ENCODE data around the gene ZNF672.

ZNF672 gene

DNA sequence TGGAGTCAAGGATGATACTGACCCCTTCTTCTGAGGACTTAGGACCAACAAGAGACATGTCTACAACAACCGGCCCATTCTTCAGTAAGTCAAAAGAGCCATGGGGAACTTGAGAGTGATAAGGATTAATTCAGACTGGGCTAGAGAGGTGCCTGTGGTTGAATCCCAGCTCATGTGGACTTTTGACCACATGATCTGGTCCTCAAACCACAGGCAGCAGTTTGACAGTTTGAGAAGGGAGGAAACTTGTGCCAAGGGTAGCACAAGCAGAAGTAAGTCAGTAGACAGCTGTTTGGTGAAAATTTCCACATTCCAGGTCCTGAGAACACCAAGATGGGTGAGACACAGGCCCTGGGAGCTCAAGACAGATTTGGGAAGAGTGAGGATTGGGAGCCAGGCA is 32.1 kb upstream of the ZNF672 start:
- Histone ChIP-seq H3K4me1 (ENCODE audit: insufficient read depth, low read length) (no peaks in the 10 kb centered on the region), H3K36me3 (ENCODE audit: insufficient read depth, low read length) (no peaks in the 10 kb centered on the region), H3K4me3 (ENCODE audit: low read length) (no peak overlapping the region), H2AFZ (ENCODE audit: low read depth, low read length) (no peak overlapping the region), H3K9me3 (ENCODE audit: low read length) (no peaks in the 10 kb centered on the region), H3K27me3 (ENCODE audit: insufficient read depth, low read length) (peaks cover 5% of the 10 kb centered on the region)

DNA sequence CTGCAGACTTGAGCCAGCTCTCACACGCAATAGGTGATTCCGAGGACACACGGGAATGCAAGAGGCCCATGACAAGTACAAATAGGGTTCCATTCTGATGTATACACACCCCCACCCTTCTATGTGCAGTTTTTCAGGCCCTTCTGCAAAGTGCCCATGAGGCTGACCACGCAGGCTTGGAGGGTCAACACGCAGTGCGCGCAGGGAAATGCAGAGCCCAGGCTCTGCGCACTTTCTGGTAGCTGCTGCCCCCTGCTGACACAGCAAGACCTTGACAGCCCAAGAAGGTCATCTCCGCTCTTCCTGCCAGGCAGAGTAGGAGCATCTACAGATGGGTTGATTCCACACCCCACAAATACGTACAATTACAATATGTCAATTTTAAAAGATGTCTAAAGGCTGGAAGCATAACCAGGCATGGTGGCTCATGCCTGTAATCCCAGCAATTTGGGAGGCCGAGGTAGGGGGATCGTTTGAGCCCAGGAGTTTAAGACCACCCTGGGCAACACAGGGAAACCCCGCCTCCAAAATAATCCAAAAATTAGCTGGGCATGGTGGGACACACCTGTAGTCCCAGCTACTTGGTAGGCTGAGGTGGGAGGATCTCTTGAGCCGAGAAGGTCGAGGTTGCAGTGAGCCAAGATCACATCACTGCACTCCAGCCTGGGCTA is 30.8 kb upstream of the ZNF672 start:
- Histone ChIP-seq H3K36me3 (ENCODE audit: insufficient read depth, low read length) (peaks cover 9% of the 10 kb centered on the region), H3K4me3 (ENCODE audit: low read length) (no peak overlapping the region), H3K9me3 (ENCODE audit: low read length) (no peaks in the 10 kb centered on the region), H2AFZ (ENCODE audit: low read depth, low read length) (no peak overlapping the region), H3K27me3 (ENCODE audit: insufficient read depth, low read length) (peaks cover 4% of the 10 kb centered on the region), H3K4me1 (ENCODE audit: insufficient read depth, low read length) (no peaks in the 10 kb centered on the region)

DNA sequence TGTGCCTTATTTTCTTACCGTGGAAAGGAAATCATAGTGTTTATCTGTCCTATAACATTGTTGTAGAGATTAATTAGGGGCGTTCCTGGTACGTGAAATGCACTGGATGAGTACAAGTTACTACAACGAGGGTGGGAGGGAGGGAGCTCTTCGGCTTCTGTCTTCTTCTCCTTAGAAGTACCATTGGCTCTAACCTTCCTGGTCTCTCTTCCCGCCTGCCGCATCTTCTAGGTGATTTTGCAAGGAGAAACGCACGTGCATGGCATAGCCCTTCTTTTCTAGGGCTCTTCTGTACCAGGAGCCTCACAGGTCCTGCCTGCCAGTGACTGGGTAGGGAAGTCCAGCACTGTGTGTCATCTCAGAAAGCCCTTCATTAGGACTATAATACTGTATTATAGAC is 29.1 kb upstream of the ZNF672 start:
- H3K36me3 ChIP-seq (ENCODE audit: insufficient read depth, low read length), result peaks cover 26% of the 10 kb centered on the region
- no peak overlapping the region for H2AFZ ChIP-seq (ENCODE audit: low read depth, low read length)
- H3K4me1 ChIP-seq (ENCODE audit: insufficient read depth, low read length), result no peaks in the 10 kb centered on the region
- H3K27me3 ChIP-seq (ENCODE audit: insufficient read depth, low read length), result no peaks in the 10 kb centered on the region
- no peak overlapping the region for H3K4me3 ChIP-seq (ENCODE audit: low read length)
- no peaks in the 10 kb centered on the region for H3K9me3 ChIP-seq (ENCODE audit: low read length)

DNA sequence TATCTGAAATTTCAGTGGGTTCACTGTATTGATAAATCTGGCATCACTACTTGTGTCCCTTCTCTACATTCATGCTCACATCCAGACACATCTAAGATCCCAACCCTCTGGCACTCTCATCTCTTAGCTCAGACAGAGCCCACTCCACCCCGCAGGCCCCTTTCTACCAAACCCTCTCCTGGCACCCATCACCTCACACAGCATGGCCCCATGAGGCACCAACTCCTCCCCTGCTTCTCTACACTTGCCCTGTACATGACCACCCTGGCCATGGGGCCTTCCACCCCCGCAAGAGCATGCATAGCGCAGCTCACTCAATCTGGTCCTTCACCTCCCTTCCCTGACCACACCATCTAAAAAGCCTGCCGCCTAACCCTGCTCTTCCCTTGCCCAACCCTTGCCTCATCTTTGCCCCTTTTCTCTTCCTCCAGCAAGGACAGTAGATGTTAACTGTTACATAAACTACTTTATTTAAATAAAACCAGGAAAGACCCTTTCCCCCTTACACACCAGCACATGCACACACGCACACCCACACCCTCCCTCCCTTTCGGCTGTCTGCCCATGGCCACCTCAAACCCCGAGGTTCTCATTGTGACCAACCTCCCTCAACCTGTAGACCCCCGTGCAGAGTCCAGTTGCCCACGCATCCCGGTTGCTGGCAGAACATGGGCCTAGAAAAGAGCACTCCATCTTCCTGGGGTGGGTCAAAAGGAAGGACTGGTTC is 27.9 kb upstream of the ZNF672 start:
- H3K4me1 ChIP-seq (ENCODE audit: insufficient read depth, low read length), result no peaks in the 10 kb centered on the region
- H3K27me3 ChIP-seq (ENCODE audit: insufficient read depth, low read length), result no peaks in the 10 kb centered on the region
- no peak overlapping the region for H3K4me3 ChIP-seq (ENCODE audit: low read length)
- H2AFZ ChIP-seq (ENCODE audit: low read depth, low read length), result no peak overlapping the region
- H3K36me3 ChIP-seq (ENCODE audit: insufficient read depth, low read length), result peaks cover 37% of the 10 kb centered on the region
- H3K9me3 ChIP-seq (ENCODE audit: low read length), result no peaks in the 10 kb centered on the region

DNA sequence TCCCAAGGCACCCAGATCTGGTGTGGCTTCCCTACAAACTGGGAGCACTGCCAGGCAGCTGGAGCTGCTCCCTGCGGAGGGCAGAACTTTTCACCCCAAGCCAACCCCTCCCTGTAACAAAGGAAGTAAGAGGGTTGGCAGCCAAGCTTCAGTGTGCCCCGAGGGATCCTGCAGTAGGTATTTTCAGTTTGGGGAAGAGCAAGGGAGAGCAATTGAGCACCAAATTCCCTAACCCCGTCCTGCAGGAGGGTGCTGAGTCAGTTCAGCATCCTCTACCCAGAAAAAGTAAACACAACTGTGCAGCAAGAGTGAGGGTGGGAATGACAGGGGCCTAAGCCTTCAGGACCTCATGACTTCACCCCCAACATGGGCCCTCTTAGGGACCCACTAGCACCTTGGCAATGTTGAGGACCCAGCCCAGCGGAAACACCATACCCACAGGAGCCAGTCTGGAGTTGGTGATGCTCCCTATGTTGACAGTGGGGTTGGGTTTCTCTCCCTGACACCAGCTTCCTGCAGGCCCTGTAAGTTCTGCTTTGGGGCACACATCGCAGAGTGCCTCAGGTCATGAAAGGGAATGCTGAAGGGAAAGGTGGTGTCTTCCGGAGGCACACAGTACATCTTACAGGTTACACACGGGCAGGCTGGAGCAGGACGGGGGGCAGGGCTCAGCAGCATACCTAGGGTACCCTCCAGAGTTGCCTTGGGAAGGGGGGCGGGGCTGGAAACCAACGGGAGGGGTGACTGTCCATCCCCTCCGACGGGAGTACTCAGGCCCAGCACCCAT is 27.1 kb upstream of the ZNF672 start:
- peaks cover 45% of the 10 kb centered on the region for H3K36me3 ChIP-seq (ENCODE audit: insufficient read depth, low read length)

DNA sequence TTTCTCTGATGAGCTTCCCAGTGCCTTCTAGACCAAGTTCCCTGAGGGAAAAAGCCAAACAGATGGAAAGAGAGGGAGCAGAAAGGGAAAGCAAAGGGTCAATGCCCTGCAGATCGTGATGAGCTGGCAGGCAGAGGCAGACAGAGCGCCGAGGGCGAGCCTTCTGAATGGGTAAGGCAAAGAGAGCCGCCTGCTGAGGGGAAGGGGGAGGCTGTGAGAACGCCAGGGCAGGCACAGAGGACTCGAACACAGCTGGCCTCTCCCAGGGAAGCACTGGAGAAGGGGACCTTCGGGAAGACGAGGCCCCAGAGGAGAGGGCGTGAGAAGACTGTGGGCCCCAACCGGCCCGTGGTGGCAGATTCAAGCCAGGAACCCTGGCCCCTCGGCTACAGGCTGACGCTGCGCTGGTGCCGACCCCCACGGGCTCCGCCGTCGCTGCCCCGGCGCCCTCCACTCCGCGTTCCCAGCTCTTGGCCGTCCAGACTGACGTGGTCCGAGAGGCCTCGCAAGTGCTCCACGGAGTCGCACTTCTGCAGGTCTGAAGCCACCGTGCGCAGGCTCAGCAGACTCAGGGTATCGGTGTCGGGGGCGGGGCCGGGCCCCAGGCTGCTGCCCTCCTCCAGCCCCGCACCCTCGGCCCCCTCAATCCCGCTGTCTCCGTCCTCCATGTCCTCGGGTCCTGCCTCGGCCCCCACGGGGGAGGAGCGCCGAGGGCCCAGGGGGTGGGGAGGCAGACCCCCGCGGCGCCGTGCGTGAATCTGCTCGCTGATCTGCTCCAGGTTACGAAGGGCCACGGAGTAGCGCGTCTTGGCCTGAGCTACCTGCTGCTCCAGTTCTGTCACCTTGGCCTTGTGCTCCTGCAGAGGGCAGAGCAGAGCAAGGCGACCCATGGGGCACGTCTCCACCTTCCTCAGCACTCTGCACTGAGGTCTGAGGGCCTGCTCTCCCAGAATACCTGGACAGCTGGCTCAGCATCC is 26.2 kb upstream of the ZNF672 start:
- Histone ChIP-seq H3K36me3 (ENCODE audit: insufficient read depth, low read length) (peaks cover 54% of the 10 kb centered on the region), H3K9me3 (ENCODE audit: low read length) (no peaks in the 10 kb centered on the region), H3K4me1 (ENCODE audit: insufficient read depth, low read length) (no peaks in the 10 kb centered on the region), H3K27me3 (ENCODE audit: insufficient read depth, low read length) (no peaks in the 10 kb centered on the region), H2AFZ (ENCODE audit: low read depth, low read length) (no peak overlapping the region), H3K4me3 (ENCODE audit: low read length) (no peak overlapping the region)

More for the DNA sequence above, 27.1 kb upstream of the ZNF672 start:
- H3K27me3 ChIP-seq (ENCODE audit: insufficient read depth, low read length), result no peaks in the 10 kb centered on the region
- H3K4me3 ChIP-seq (ENCODE audit: low read length), result no peak overlapping the region
- no peak overlapping the region for H2AFZ ChIP-seq (ENCODE audit: low read depth, low read length)
- H3K4me1 ChIP-seq (ENCODE audit: insufficient read depth, low read length), result no peaks in the 10 kb centered on the region
- H3K9me3 ChIP-seq (ENCODE audit: low read length), result no peaks in the 10 kb centered on the region

DNA sequence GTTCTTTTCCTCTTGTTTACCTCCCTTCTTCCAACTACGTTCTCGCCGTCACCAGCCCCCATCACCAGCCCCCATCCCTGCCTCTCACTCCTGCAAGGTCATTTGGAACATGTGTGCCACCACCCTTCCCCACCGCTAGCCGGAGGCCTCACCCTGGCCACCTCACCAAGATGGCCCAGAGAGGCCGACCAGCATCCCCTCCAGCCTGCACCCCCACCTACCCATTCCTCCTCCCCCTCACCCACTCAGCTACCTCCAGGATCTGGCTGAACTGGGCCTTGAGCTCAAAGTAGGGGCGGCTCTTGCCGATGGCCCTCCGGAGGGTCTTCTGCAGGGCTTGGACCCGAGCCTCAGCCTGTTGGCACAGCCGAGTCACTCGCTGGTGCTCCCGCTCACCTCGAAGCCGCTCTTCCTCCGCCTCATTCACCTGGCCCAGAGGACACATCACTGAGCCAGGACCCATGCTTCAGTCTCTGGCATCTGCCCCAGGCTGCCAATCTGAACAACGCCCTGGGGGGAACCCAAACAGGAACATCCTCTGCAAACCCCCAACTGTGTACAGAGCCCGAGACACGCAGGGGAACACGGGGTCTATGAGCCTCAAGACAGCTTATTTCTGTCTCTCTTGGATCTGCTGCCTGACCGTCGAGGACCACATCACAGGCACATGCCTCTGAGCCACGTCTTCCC is 25.1 kb upstream of the ZNF672 start:
- Histone ChIP-seq H3K36me3 (ENCODE audit: insufficient read depth, low read length) (peaks cover 59% of the 10 kb centered on the region), H3K27me3 (ENCODE audit: insufficient read depth, low read length) (no peaks in the 10 kb centered on the region), H3K4me1 (ENCODE audit: insufficient read depth, low read length) (no peaks in the 10 kb centered on the region), H2AFZ (ENCODE audit: low read depth, low read length) (no peak overlapping the region), H3K4me3 (ENCODE audit: low read length) (no peak overlapping the region), H3K9me3 (ENCODE audit: low read length) (no peaks in the 10 kb centered on the region)

DNA sequence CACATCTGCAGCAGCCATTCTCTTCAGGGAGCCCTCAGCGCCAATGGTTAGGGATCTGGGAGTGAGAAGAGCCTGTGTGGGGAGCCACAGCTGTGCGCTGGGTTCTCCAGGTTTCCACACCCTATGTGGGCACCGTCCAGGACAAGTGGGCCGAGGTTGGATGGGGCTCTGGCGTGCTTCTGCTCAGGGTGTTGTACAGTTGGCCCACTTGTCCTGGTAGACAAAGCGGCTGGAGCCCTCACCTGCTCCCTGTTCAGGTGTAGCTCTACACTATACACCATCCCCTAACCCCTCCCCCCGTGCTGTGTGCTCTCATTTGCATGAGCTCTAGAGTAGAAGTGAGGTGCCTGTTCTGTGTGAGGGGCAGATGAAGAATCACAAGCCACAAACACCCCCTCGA is 24.5 kb upstream of the ZNF672 start:
- no peaks in the 10 kb centered on the region for H3K9me3 ChIP-seq (ENCODE audit: low read length)
- no peaks in the 10 kb centered on the region for H3K4me1 ChIP-seq (ENCODE audit: insufficient read depth, low read length)
- H3K36me3 ChIP-seq (ENCODE audit: insufficient read depth, low read length), result peaks cover 62% of the 10 kb centered on the region
- no peaks in the 10 kb centered on the region for H3K27me3 ChIP-seq (ENCODE audit: insufficient read depth, low read length)
- no peak overlapping the region for H2AFZ ChIP-seq (ENCODE audit: low read depth, low read length)
- no peak overlapping the region for H3K4me3 ChIP-seq (ENCODE audit: low read length)

DNA sequence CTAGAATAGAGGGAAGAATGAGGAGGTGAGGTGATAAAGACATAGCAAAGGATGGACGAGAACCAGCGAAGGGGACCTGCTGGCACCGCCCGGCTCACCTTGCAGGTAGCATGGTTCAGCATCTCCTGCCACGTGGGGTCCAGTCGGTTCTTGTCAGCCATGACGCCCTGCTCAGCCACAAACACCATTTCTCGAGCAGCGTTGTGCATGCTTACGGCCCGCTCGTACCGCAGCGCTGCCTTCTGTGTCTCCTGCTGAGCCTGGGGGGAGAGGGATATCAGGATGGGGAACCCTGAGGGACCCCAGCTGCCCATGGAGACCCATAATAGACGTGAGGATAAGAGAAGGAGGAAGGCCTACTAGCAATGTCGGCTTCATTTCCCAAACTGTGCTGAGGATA is 23.7 kb upstream of the ZNF672 start:
- no peak overlapping the region for H2AFZ ChIP-seq (ENCODE audit: low read depth, low read length)
- H3K27me3 ChIP-seq (ENCODE audit: insufficient read depth, low read length), result no peaks in the 10 kb centered on the region
- H3K9me3 ChIP-seq (ENCODE audit: low read length), result no peaks in the 10 kb centered on the region
- H3K4me1 ChIP-seq (ENCODE audit: insufficient read depth, low read length), result no peaks in the 10 kb centered on the region
- H3K36me3 ChIP-seq (ENCODE audit: insufficient read depth, low read length), result peaks cover 66% of the 10 kb centered on the region
- H3K4me3 ChIP-seq (ENCODE audit: low read length), result no peak overlapping the region

DNA sequence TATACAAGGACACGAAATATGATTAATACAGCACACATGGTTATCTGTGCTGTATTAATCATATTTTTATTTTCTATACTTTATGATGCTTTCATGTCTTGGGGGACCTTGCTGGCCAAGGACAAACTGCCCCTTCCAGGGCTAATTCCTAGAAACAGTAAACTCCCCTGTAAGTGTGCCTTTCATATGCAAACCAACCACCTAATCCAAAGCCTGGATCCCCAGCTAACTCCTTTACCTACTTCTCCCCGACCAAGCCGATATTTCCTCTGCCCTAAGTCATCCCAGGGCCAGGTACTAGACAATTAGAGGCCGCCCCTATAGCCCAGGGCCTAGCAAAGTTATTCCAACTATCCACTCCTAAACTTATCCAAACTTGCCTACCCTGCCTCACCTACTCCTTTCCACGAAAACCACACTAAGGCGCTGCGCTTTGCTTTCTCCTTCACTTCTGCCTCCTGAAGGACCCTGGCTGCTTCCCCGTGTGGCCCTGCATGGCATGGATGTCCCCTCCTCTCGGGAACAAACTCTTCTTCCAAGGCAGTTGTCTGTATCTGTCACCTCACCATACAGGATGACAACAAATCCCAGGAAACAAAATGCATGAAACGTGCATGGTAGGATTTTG is 22.5 kb upstream of the ZNF672 start:
- Histone ChIP-seq H3K9me3 (ENCODE audit: low read length) (no peaks in the 10 kb centered on the region), H3K36me3 (ENCODE audit: insufficient read depth, low read length) (peaks cover 70% of the 10 kb centered on the region), H3K4me3 (ENCODE audit: low read length) (no peak overlapping the region), H2AFZ (ENCODE audit: low read depth, low read length) (no peak overlapping the region), H3K27me3 (ENCODE audit: insufficient read depth, low read length) (no peaks in the 10 kb centered on the region), H3K4me1 (ENCODE audit: insufficient read depth, low read length) (no peaks in the 10 kb centered on the region)

DNA sequence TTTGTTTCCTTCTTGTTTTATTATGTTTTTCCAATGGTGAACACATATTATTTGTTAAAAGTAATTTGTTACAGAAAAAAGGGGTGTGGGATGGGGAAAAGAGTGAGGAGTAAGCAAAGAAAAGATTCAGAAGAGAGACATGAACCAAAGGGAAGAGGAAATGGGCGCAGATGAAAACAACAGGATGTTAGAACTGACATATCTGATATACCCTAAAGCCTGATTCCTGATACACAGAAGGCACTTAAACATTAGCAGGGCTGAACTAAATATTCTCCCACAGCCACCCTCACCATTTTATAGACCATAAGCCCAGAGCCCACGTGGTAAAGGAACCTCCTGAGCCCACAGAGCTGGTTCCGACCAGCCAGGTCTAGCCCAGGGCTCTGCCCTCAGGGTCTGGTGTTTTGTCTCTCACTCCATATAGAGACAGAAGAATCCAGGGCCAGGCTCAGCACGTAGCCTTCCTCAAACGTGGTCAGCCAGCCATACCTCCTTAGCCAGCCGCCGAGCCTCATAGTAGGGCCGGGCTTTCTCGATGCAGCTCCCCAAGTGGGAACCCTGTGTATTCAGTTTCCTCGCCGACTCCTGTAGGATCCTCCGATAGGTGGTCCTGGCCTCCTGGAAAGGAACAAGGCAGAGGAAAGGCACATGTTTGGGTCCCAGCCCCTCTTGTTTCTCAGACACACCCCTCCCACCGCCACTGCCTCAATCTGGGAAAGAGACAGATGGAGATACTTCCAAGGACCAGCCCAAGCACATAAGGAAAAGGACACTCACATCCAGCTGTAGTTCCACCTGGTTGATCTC is 21.8 kb upstream of the ZNF672 start:
- no peak overlapping the region for H3K4me3 ChIP-seq (ENCODE audit: low read length)
- peaks cover 75% of the 10 kb centered on the region for H3K36me3 ChIP-seq (ENCODE audit: insufficient read depth, low read length)
- H3K27me3 ChIP-seq (ENCODE audit: insufficient read depth, low read length), result no peaks in the 10 kb centered on the region
- H3K9me3 ChIP-seq (ENCODE audit: low read length), result no peaks in the 10 kb centered on the region
- H3K4me1 ChIP-seq (ENCODE audit: insufficient read depth, low read length), result no peaks in the 10 kb centered on the region
- no peak overlapping the region for H2AFZ ChIP-seq (ENCODE audit: low read depth, low read length)

Measured in neuron (in vitro differentiated cells).